Testis (tissue), 2 donors: ENCODE measurements around the gene MEP1A.

ENCODE experiments used
- CTCF ChIP-seq, 3 experiments: fragments of 450-650 bp in 2 of 3; fragments of 200-600 bp in 1 of 3; sonication (generic) in 1 of 3; IDR thresholded peaks; one replicate each; pipeline ENCODE4 v1.5.1; 2016 to 2019; ENCODE audit warnings: antibody characterized with exemption in 3 of 3, mild to moderate bottlenecking in 2 of 3, moderate library complexity in 1 of 3
- POLR2A ChIP-seq: fragments of 450-650 bp; IDR thresholded peaks from one replicate; pipeline ENCODE4 v1.6.1; 2017; ENCODE audit warnings: antibody characterized with exemption, mild to moderate bottlenecking, moderate library complexity

GRCh38 chr6:46794068-46794467, 879 bp downstream of the MEP1A start:
- TF ChIP-seq POLR2A, result no peak
- TF ChIP-seq CTCF (IDR thresholded peaks at IDR 0.05), result no peak
